ENCODE measurements around the gene SNX14. TPM values are rescaled to one million over a fixed set of nuclear protein-coding genes. Genes with fewer than 3 reads are reported as not detected.

The SNX14 gene
- 97.8 TPM for total RNA-seq
- long read RNA-seq, transcript SNX14-203 (28 exons, 3,111 nt) = minor isoform, 15 of 118 reads
- long read RNA-seq, transcript SNX14-201 (29 exons, 3,486 nt) = major isoform, 38 of 118 reads
- long read RNA-seq, partial matches to known transcripts = 12 of 118 reads
- long read RNA-seq, other reads (novel, unspliced or antisense) = 49 of 118 reads

- intact Hi-C loops (cut with DNase I) = no loop called here
- Histone ChIP-seq H3K9me3 (no peaks in the 10 kb centered on the region), H3K27ac (peak within 1 kb of the TSS; percentile 91), H3K4me1 (peaks cover 20% of the 10 kb centered on the region), H3K36me3 (no peaks in the 10 kb centered on the region), H3K4me3 (peak within 1 kb of the TSS; percentile 90), H3K27me3 (no peaks in the 10 kb centered on the region)
- TF ChIP-seq CTCF (IDR thresholded peaks at IDR 0.05) = no peak
- ATAC-seq (peak; percentile 97), DNase-seq (peak; percentile 98)
Measured at GRCh38 chr6:85593438-85594196, at the start of gene SNX14. SNX14 (minus strand) TSS chr6:85593858; CDS start chr6:85593718, 140 bp downstream.

- Histone ChIP-seq H3K27me3 (no peaks in the 10 kb centered on the region), H3K4me3 (peak within 1 kb of the TSS; percentile 90), H3K36me3 (peaks cover 27% of the 10 kb centered on the region), H3K4me1 (peaks cover 39% of the 10 kb centered on the region), H3K27ac (peak within 1 kb of the TSS; percentile 100), H3K9me3 (no peaks in the 10 kb centered on the region)
- DNase-seq = peak; percentile 100
- ATAC-seq = peak; percentile 94
- TF ChIP-seq CTCF (IDR thresholded peaks at IDR 0.05) = no peak
- intact Hi-C loops (cut with DNase I) = no loop called here
Measured at GRCh38 chr6:85642774-85643536, 49.3 kb upstream of the SNX14 start, which contains the start of gene SYNCRIP. SYNCRIP (minus strand) TSS chr6:85642886; CDS start chr6:85641439, 1,447 bp downstream.

DNA sequence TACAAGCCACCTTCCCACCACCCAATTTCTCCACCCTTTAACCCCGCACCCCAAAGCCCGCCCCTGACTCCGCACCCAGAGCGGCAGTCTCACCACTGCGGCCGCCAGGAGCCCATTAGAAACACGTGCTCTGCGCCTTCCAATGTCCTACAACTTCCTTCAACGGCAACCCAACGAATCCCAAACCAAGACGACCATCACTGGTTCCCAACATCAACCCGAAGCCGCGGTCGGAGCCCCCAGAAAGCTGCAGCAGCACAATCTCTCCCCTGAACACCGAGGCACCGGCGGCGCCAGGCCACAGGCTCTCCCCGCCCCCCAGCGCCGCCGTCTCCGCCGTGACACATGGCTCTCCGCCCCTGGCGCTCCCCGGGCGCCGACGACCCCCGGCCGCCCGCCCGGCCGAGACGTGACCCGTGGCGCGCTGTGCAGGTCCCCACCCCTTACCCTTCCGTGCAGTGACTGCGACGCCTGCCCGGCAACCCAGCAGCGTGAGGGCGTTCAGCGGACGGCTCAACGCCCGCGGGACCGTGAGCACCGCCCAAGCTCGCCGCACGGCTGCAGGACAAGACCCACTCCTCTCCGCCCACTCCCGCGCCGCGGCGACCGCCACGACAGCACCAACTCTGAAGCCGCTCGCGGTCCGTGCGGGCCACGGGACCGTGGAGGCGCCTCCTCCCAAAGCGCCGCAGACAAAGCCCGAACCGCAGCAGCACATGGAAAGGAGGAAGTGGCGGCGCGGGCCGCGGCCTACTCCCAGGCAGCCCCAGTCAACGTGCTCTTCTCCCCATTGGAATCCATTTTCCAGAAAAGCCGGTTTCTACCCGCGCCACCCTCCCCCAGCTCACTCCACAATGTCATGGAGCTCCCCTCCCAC, 48.5 kb upstream of the SNX14 start:
- ATAC-seq = peak; percentile 2
- no peaks in the 10 kb centered on the region for H3K9me3 ChIP-seq
- H3K4me3 ChIP-seq = peak overlapping the region; percentile 90
- intact Hi-C loops (cut with DNase I) = no loop called here
- peak overlapping the region; percentile 100 for H3K27ac ChIP-seq
- H3K36me3 ChIP-seq = peaks cover 35% of the 10 kb centered on the region
- no peak for TF ChIP-seq CTCF (IDR thresholded peaks at IDR 0.05)
- H3K27me3 ChIP-seq = no peaks in the 10 kb centered on the region
- DNase-seq = peak; percentile 86
- H3K4me1 ChIP-seq = peaks cover 46% of the 10 kb centered on the region

GRCh38 chr6:85641522-85641896, 47.9 kb upstream of the SNX14 start:
- peak overlapping the region; percentile 100 for H3K27ac ChIP-seq
- H3K9me3 ChIP-seq = no peaks in the 10 kb centered on the region
- ATAC-seq = no peak
- no peak for TF ChIP-seq CTCF (IDR thresholded peaks at IDR 0.05)
- H3K4me3 ChIP-seq = peak overlapping the region; percentile 90
- H3K36me3 ChIP-seq = peaks cover 42% of the 10 kb centered on the region
- H3K27me3 ChIP-seq = no peaks in the 10 kb centered on the region
- intact Hi-C loops (cut with DNase I) = no loop called here
- H3K4me1 ChIP-seq = peaks cover 46% of the 10 kb centered on the region
- DNase-seq = no peak

- peaks cover 46% of the 10 kb centered on the region for H3K4me1 ChIP-seq
- intact Hi-C loops (cut with DNase I) = no loop called here
- no peaks in the 10 kb centered on the region for H3K9me3 ChIP-seq
- ATAC-seq = no peak
- no peak for DNase-seq
- no peak for TF ChIP-seq CTCF (IDR thresholded peaks at IDR 0.05)
- no peaks in the 10 kb centered on the region for H3K27me3 ChIP-seq
- no peak overlapping the region for H3K27ac ChIP-seq
- peaks cover 49% of the 10 kb centered on the region for H3K36me3 ChIP-seq
- peak overlapping the region; percentile 90 for H3K4me3 ChIP-seq
Measured at GRCh38 chr6:85640821-85641220, 47.2 kb upstream of the SNX14 start.

Measured in upper lobe of right lung (tissue), 1 donor.